PFSK-1 (cell line): ENCODE data around the gene SIRT2.

Experiments used
- REST ChIP-seq, 2 experiments: IDR thresholded peaks; 2 replicates each; pipeline versions ENCODE4 v1.6.1 to v1.8.0; 2011 to 2012; ENCODE audit warnings: low read depth in 2 of 2, low read length in 2 of 2, control low read depth in 1 of 2, inconsistent platforms in 1 of 2, mild to moderate bottlenecking in 1 of 2, moderate library complexity in 1 of 2; ENCODE audit not compliant: insufficient read depth in 1 of 2
- TAF1 ChIP-seq: IDR thresholded peaks from 2 replicates; pipeline ENCODE4 v1.6.1; 2012; ENCODE audit warnings: low read length, control low read depth, borderline replicate concordance; ENCODE audit not compliant: insufficient read depth

- TF ChIP-seq TAF1, result no peak
- no peak for TF ChIP-seq REST (IDR thresholded peaks at IDR 0.05; ENCODE audit: insufficient read depth in 1 of 2, low read depth in 2 of 2, low read length in 2 of 2)
These were observed 25.0 kb upstream of the SIRT2 start for GRCh38 chr19:38924388-38924787.
